DOHH2 (cell line): Measurements from ENCODE around the gene ARID3B.

Experiments
- CTCF ChIP-seq: fragments of 200-600 bp; sonication (generic); IDR thresholded peaks from one replicate; pipeline ENCODE4 v1.5.1; 2014; ENCODE audit warnings: antibody characterized with exemption, mild to moderate bottlenecking, low read depth, low read length; ENCODE audit not compliant: poor library complexity, severe bottlenecking
- EZH2phosphoT487 ChIP-seq: fragments of 200-600 bp; sonication (generic); IDR thresholded peaks from 2 replicates; pipeline ENCODE4 v1.6.1; 2017; ENCODE audit warnings: borderline replicate concordance, mild to moderate bottlenecking, antibody characterized with exemption, low read length, moderate library complexity, mixed read lengths

GRCh38 chr15:74633781-74634180, 92.8 kb downstream of the ARID3B start:
- TF ChIP-seq CTCF (no peak), EZH2phosphoT487 (no peak)
